Prostate gland (tissue), 2 donors: ENCODE results near the gene SRPK3. TPM values are rescaled to one million over a fixed set of nuclear protein-coding genes. Genes with fewer than 3 reads are reported as not detected.

ENCODE experiments used
- DNase-seq: peaks from one replicate; pipeline ENCODE4 v3.0.0-alpha.2; 2019; ENCODE audit warnings: low spot score
- H3K27ac ChIP-seq, 2 donors: fragments of 200-600 bp; sonication (generic); 2 replicates each; pipeline ENCODE4 v1.5.1; 2017 to 2019
- H3K27me3 ChIP-seq: fragments of 200-600 bp; sonication (generic); replicated peaks from 2 replicates; pipeline ENCODE4 v1.5.1; 2019; ENCODE audit not compliant: insufficient read depth
- H3K36me3 ChIP-seq, 2 donors: fragments of 200-600 bp; sonication (generic); 1 replicate in 1 of 2; 2 replicates in 1 of 2; pipeline versions ENCODE4 v1.5.1 to v1.8.1; 2017 to 2019
- H3K4me1 ChIP-seq: fragments of 200-600 bp; sonication (generic); replicated peaks from 2 replicates; pipeline ENCODE4 v1.5.1; 2019
- H3K4me3 ChIP-seq, 2 donors: fragments of 200-600 bp; sonication (generic); 2 replicates each; pipeline ENCODE4 v1.5.1; 2017 to 2019
- H3K9me3 ChIP-seq: fragments of 200-600 bp; sonication (generic); 2 replicates; pipeline ENCODE4 v1.5.1; 2017
- CTCF ChIP-seq, 4 experiments: fragments of 200-600 bp in 2 of 4; fragments of 450-650 bp in 2 of 4; sonication (generic) in 2 of 4; IDR thresholded peaks; 1 replicate in 3 of 4; 2 replicates in 1 of 4; pipeline ENCODE4 v1.5.1; 2016 to 2019; ENCODE audit warnings: antibody characterized with exemption in 4 of 4, mild to moderate bottlenecking in 2 of 4, moderate library complexity in 2 of 4
- POLR2A ChIP-seq: fragments of 450-650 bp; IDR thresholded peaks from one replicate; pipeline ENCODE4 v1.6.1; 2016; ENCODE audit warnings: antibody characterized with exemption, mild to moderate bottlenecking
- POLR2AphosphoS5 ChIP-seq: sonication (generic); formaldehyde crosslinking; IDR thresholded peaks from one replicate; pipeline ENCODE4 v1.6.1; 2017; ENCODE audit warnings: antibody characterized with exemption
- WGBS: methylation state at CpG from one replicate; pipeline ENCODE4 v1.1.5; 2018; 5-methylcytosine and 5-hydroxymethylcytosine counted together
- intact Hi-C: fragments of 100-400 bp; cut with DNase I; formaldehyde crosslinking; loops from one replicate; pipeline ENCODE4 v1.14.2; 2022
- total RNA-seq, 2 donors: library from RNA; depleted of rRNA; stranded (reverse); fragments of >200 nt; gene quantifications; one replicate each; pipeline ENCODE4 v1.1.0, GENCODE V29; 2016

Gene SRPK3
- total RNA-seq, 2 donors from 2014 or later: 1.4 to 2.7 TPM

- no peaks in the 10 kb centered on the region for H3K9me3 ChIP-seq
- intact Hi-C loops: no loop called here
- no peaks in the 10 kb centered on the region for H3K4me1 ChIP-seq
- no peaks in the 10 kb centered on the region for H3K36me3 ChIP-seq
- no peak overlapping the region for H3K27ac ChIP-seq
- DNase-seq: no peak
- no peak overlapping the region for H3K4me3 ChIP-seq
- no peaks in the 10 kb centered on the region for H3K27me3 ChIP-seq
- TF ChIP-seq POLR2A: no peak
- no peak for TF ChIP-seq POLR2AphosphoS5
- TF ChIP-seq CTCF (IDR thresholded peaks at IDR 0.05): no peak
- WGBS: 80% methylated on average over 4 of the region's 37 CpGs
These were observed 6.1 kb upstream of the SRPK3 start for GRCh38 chrX:153774576-153775292.

DNA sequence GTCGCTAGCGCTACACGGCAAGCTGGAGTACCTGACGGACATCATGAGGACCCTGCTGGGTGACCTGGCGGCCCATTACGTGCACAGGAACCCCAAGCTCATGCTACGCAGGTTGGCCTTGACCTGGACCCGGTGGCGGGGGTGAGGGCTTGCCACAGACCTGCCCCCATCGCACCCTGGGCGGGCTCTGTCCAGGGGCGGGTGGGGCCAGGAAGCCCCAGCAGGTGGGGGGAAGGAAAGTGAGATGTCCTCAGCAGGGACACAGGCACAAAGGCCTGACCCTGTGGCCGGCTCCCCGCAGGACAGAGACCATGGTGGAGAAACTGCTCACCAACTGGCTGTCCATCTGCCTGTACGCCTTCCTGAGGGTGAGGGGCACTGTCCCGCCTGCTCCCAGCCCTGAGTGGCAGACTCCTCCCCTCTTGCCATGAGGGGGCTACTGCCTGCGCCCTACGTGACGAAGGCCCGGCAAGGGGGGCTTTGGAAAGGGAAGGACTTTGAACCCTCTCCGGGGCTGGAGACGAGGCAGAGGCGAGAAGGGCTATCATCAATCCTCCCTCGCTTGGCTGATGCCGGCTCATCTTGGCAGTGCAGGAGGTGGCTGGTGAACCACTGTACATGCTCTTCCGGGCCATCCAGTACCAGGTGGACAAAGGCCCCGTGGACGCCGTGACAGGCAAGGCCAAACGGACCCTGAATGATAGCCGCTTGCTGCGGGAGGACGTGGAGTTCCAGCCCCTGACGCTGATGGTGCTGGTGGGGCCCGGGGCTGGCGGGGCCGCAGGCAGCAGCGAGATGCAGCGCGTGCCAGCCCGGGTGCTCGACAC lies 5.3 kb upstream of the SRPK3 start:
- Histone ChIP-seq H3K9me3 (no peaks in the 10 kb centered on the region), H3K27me3 (no peaks in the 10 kb centered on the region), H3K4me3 (no peak overlapping the region), H3K27ac (no peak overlapping the region), H3K4me1 (no peaks in the 10 kb centered on the region), H3K36me3 (no peaks in the 10 kb centered on the region)
- TF ChIP-seq POLR2AphosphoS5 (no peak), CTCF (IDR thresholded peaks at IDR 0.05) (no peak), POLR2A (no peak)
- intact Hi-C loops: no loop called here
- no peak for DNase-seq
- 94% methylated on average over 15 of the region's 42 CpGs for WGBS

DNA sequence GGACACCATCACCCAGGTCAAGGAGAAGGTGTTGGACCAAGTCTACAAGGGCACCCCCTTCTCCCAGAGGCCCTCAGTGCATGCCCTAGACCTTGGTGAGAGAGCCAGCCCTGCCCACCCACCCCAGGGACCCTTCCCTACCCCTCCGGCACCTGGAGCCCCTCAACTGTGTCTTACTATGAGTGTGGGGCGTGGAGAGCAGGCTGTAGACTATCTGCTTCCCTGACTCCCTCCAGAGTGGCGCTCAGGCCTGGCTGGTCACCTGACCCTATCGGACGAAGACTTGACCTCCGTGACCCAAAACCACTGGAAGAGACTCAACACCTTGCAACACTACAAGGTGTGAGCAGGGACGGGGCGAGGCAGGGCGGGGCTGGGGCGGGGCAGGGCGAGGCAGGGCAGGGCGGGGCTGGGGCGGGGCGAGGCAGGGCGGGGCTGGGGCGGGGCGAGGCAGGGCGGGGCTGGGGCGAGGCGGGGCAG lies 4.7 kb upstream of the SRPK3 start:
- WGBS: 98% methylated on average over 6 of the region's 20 CpGs

DNA sequence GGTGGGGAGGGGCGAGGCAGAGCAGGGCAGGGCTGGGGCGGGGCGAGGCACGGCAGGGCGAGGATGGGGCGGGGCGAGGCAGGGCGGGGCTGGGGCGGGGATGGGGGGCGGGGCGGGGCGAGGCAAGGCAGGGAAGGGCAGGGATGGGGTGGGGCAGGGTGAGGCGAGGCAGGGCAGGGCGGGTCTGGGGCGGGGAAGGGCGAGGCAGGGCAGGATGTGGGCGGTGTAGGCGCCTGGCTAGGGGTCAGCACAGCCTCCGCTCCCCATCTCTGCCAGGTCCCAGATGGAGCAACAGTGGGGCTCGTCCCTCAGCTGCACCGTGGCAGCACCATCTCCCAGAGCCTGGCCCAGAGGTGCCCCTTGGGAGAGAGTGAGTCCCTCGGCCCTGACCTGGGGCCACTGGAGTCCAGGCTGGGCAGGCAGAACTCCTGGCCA lies 4.2 kb upstream of the SRPK3 start:
- intact Hi-C loops: no loop called here
- Histone ChIP-seq H3K27ac (no peak overlapping the region), H3K9me3 (no peaks in the 10 kb centered on the region), H3K27me3 (no peaks in the 10 kb centered on the region), H3K36me3 (no peaks in the 10 kb centered on the region), H3K4me3 (no peak overlapping the region), H3K4me1 (no peaks in the 10 kb centered on the region)
- DNase-seq: no peak
- TF ChIP-seq CTCF (IDR thresholded peaks at IDR 0.05): no peak
- TF ChIP-seq POLR2AphosphoS5: no peak
- no peak for TF ChIP-seq POLR2A
- 89% methylated on average over 12 of the region's 22 CpGs for WGBS

More for the DNA sequence above, 4.7 kb upstream of the SRPK3 start:
- intact Hi-C loops: no loop called here
- H3K36me3 ChIP-seq: no peaks in the 10 kb centered on the region
- H3K4me1 ChIP-seq: no peaks in the 10 kb centered on the region
- H3K4me3 ChIP-seq: no peak overlapping the region
- TF ChIP-seq POLR2AphosphoS5 (no peak), POLR2A (no peak), CTCF (IDR thresholded peaks at IDR 0.05) (no peak)
- no peak overlapping the region for H3K27ac ChIP-seq
- DNase-seq: no peak
- no peaks in the 10 kb centered on the region for H3K27me3 ChIP-seq
- no peaks in the 10 kb centered on the region for H3K9me3 ChIP-seq
